Erythroblast (primary cell): ENCODE results near the gene TXNDC12.

ENCODE experiments used
- GATA1 ChIP-seq: IDR thresholded peaks from 2 replicates; pipeline ENCODE4 v1.6.1; 2011; ENCODE audit warnings: low read depth, mild to moderate bottlenecking, control low read depth, low read length, moderate library complexity
- POLR2A ChIP-seq: IDR thresholded peaks from 2 replicates; pipeline ENCODE4 v1.6.1; 2011; ENCODE audit warnings: mild to moderate bottlenecking, low read length

GRCh38 chr1:52053862-52054261, 1.1 kb downstream of the TXNDC12 start:
- TF ChIP-seq POLR2A (no peak), GATA1 (no peak)
